ENCODE measurements around the gene RPL38. TPM values are rescaled to one million over a fixed set of nuclear protein-coding genes. Genes with fewer than 3 reads are reported as not detected.
A peak's percentile ranks its signal among the peaks of the same experiment; 100 is the strongest.

RPL38 gene
- total and polyA plus RNA-seq, 2 experiments from 2014 or later, result 286 to 5,312 TPM

DNA sequence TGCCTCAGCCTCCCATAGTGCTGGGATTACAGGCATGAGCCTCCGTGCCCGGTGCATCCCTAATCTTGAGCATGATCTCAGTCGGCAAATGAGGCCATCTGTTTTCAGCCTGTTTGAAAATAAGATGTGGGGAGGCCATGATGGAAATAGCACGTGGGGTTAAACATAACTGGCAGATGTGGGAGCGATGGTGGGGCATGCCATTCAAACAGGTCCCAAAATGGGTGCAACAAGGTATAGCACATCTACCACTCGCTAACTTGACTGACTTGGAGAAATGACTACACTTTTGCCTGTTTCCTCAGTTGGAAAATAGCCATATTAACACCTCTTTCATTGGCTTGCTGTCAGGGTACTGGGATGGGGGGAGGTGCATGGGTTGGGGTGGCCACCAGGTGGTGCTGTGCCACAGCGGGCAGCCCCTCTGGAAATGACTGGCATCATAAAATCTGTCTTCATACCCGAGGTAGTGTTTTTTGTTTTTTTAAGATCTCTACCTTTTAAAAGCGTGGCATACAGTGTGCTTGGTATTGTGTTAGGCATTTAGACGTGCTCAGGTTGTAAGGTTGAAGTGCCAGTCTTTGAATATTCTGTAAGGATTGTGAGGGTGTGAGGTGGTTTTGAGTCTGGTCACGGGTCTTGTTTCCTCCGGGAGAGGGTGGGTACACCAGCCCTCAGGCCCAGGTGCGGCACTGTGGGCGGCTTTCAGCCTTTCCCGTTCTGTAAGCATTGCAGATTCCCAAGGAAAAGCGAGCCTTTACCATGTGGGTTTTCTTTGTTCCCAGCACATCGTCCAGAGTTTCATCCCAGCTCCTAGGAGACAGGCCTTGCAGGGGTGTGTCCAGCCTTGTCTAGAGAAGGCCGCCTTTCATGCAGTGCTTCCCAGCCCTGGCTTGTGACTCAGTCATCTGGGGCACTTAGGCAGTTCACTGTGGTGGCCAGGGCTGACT lies 7.0 kb downstream of the RPL38 start:
- Mint-ChIP-seq H3K9me3 (no peaks in the 10 kb centered on the region; the same call in 2 of the 3 replicates), H3K36me3 (ENCODE audit: low read depth) (peaks cover 53% of the 10 kb centered on the region), H3K4me1 (peaks cover 58% of the 10 kb centered on the region), H3K27ac (peak overlapping the region; percentile 96), H3K27me3 (ENCODE audit: insufficient read depth, low read depth, poor library complexity) (peaks cover 54% of the 10 kb centered on the region), H3K4me3 (peak overlapping the region; percentile 53)
- Histone ChIP-seq H3K4me1 (ENCODE audit: insufficient read depth) (peaks cover 33% of the 10 kb centered on the region), H3K27ac (ENCODE audit: low read depth) (peak overlapping the region; percentile 96), H3K4me3 (peak overlapping the region; percentile 76), H3K27me3 (ENCODE audit: insufficient read depth) (peaks cover 26% of the 10 kb centered on the region), H2AFZ (no peak overlapping the region), H3K4me2 (peak overlapping the region; percentile 96), H3K79me2 (replicated peaks; ENCODE audit: insufficient read depth) (peaks cover 37% of the 10 kb centered on the region), H3F3A (replicated peaks; ENCODE audit: low read depth) (peaks cover 53% of the 10 kb centered on the region), H3K9me2 (ENCODE audit: insufficient read depth) (no peaks in the 10 kb centered on the region), H3K36me3 (ENCODE audit: insufficient read depth) (peaks cover 42% of the 10 kb centered on the region), H4K20me1 (replicated peaks; ENCODE audit: insufficient read depth) (peaks cover 39% of the 10 kb centered on the region)
- DNase-seq (ENCODE audit: low spot score) (peak; percentile 70), ATAC-seq (peak; percentile 15)
- TF ChIP-seq, protein P1, sequence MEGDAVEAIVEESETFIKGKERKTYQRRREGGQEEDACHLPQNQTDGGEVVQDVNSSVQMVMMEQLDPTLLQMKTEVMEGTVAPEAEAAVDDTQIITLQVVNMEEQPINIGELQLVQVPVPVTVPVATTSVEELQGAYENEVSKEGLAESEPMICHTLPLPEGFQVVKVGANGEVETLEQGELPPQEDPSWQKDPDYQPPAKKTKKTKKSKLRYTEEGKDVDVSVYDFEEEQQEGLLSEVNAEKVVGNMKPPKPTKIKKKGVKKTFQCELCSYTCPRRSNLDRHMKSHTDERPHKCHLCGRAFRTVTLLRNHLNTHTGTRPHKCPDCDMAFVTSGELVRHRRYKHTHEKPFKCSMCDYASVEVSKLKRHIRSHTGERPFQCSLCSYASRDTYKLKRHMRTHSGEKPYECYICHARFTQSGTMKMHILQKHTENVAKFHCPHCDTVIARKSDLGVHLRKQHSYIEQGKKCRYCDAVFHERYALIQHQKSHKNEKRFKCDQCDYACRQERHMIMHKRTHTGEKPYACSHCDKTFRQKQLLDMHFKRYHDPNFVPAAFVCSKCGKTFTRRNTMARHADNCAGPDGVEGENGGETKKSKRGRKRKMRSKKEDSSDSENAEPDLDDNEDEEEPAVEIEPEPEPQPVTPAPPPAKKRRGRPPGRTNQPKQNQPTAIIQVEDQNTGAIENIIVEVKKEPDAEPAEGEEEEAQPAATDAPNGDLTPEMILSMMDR (conservative IDR thresholded peaks at IDR 0.05; ENCODE audit: low read depth in 2 of 2), result peak; percentile 91 to 98
- TF ChIP-seq POLR2AphosphoS5 (IDR thresholded peaks at IDR 0.05; ENCODE audit: low read depth), result peak; percentile 46
- TF ChIP-seq ZNF114 (CRISPR knock-in tag; IDR thresholded peaks at IDR 0.05), result no peak

DNA sequence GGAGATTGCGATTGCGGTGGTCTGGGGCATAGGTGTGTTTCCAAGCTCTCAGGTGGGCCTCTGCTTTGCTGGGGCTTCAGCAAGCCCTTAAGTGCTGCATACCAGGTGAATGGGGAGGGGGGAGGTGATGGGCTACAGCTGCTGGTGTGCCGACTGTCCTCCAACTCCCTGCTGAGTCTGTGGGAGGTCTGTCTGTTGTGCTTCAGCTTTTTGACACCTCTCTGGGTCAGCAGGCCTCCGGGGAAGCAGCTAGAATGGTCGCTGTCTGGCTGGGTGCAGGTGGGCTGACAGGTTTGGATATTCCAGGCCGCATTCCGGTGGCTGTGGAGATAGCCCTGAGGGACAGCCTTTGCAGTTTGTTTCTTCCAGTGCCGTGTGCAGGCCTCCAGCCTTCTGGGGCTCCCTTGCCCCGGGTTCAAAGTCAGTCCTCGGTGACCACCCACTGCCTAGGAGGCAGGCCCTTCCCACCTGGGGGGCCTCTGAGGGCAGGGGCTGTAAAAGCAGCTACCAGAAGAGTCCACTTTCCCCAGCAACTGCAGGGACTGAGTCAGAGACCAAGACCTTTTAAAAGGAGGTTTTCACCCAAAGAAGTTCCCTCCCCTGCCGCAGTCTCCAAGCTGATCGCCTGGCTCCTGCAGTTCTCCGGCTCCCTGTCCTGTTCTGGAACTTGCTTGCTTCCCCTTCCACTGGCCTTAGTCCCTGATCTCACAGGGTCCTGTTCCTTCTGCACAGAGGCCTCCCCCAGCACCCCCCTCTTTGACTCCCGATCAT lies 7.8 kb downstream of the RPL38 start:
- Histone ChIP-seq H3F3A (replicated peaks; ENCODE audit: low read depth) (peaks cover 46% of the 10 kb centered on the region), H2AFZ (no peak overlapping the region), H3K36me3 (ENCODE audit: insufficient read depth) (peaks cover 33% of the 10 kb centered on the region), H3K27me3 (ENCODE audit: insufficient read depth) (peaks cover 26% of the 10 kb centered on the region), H3K9me2 (ENCODE audit: insufficient read depth) (no peaks in the 10 kb centered on the region), H3K4me3 (peak overlapping the region; percentile 76), H3K79me2 (replicated peaks; ENCODE audit: insufficient read depth) (peaks cover 28% of the 10 kb centered on the region), H3K4me2 (peak overlapping the region; percentile 96), H3K27ac (ENCODE audit: low read depth) (peak overlapping the region; percentile 96), H4K20me1 (replicated peaks; ENCODE audit: insufficient read depth) (peaks cover 31% of the 10 kb centered on the region), H3K4me1 (ENCODE audit: insufficient read depth) (peaks cover 25% of the 10 kb centered on the region)
- H3K4me1 Mint-ChIP-seq, result peaks cover 55% of the 10 kb centered on the region
- peak overlapping the region; percentile 79 for H3K4me3 Mint-ChIP-seq
- TF ChIP-seq, protein P2, sequence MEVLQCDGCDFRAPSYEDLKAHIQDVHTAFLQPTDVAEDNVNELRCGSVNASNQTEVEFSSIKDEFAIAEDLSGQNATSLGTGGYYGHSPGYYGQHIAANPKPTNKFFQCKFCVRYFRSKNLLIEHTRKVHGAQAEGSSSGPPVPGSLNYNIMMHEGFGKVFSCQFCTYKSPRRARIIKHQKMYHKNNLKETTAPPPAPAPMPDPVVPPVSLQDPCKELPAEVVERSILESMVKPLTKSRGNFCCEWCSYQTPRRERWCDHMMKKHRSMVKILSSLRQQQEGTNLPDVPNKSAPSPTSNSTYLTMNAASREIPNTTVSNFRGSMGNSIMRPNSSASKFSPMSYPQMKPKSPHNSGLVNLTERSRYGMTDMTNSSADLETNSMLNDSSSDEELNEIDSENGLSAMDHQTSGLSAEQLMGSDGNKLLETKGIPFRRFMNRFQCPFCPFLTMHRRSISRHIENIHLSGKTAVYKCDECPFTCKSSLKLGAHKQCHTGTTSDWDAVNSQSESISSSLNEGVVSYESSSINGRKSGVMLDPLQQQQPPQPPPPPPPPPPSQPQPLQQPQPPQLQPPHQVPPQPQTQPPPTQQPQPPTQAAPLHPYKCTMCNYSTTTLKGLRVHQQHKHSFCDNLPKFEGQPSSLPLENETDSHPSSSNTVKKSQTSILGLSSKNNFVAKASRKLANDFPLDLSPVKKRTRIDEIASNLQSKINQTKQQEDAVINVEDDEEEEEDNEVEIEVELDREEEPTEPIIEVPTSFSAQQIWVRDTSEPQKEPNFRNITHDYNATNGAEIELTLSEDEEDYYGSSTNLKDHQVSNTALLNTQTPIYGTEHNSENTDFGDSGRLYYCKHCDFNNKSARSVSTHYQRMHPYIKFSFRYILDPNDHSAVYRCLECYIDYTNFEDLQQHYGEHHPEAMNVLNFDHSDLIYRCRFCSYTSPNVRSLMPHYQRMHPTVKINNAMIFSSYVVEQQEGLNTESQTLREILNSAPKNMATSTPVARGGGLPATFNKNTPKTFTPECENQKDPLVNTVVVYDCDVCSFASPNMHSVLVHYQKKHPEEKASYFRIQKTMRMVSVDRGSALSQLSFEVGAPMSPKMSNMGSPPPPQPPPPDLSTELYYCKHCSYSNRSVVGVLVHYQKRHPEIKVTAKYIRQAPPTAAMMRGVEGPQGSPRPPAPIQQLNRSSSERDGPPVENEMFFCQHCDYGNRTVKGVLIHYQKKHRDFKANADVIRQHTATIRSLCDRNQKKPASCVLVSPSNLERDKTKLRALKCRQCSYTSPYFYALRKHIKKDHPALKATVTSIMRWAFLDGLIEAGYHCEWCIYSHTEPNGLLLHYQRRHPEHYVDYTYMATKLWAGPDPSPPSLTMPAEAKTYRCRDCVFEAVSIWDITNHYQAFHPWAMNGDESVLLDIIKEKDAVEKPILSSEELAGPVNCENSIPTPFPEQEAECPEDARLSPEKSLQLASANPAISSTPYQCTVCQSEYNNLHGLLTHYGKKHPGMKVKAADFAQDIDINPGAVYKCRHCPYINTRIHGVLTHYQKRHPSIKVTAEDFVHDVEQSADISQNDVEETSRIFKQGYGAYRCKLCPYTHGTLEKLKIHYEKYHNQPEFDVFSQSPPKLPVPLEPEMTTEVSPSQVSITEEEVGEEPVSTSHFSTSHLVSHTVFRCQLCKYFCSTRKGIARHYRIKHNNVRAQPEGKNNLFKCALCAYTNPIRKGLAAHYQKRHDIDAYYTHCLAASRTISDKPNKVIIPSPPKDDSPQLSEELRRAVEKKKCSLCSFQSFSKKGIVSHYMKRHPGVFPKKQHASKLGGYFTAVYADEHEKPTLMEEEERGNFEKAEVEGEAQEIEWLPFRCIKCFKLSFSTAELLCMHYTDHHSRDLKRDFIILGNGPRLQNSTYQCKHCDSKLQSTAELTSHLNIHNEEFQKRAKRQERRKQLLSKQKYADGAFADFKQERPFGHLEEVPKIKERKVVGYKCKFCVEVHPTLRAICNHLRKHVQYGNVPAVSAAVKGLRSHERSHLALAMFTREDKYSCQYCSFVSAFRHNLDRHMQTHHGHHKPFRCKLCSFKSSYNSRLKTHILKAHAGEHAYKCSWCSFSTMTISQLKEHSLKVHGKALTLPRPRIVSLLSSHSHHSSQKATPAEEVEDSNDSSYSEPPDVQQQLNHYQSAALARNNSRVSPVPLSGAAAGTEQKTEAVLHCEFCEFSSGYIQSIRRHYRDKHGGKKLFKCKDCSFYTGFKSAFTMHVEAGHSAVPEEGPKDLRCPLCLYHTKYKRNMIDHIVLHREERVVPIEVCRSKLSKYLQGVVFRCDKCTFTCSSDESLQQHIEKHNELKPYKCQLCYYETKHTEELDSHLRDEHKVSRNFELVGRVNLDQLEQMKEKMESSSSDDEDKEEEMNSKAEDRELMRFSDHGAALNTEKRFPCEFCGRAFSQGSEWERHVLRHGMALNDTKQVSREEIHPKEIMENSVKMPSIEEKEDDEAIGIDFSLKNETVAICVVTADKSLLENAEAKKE (CRISPR knock-in tag; IDR thresholded peaks at IDR 0.05), result no peak
- TF ChIP-seq POLR2AphosphoS5 (IDR thresholded peaks at IDR 0.05; ENCODE audit: low read depth) (no peak), ZNF114 (CRISPR knock-in tag; IDR thresholded peaks at IDR 0.05) (no peak)
- H3K27me3 Mint-ChIP-seq (ENCODE audit: insufficient read depth, low read depth, poor library complexity), result peaks cover 54% of the 10 kb centered on the region
- H3K9me3 Mint-ChIP-seq, result no peaks in the 10 kb centered on the region; the same call in 2 of the 3 replicates
- ATAC-seq (peak; percentile 17), DNase-seq (ENCODE audit: low spot score) (peak; percentile 76)
- peak overlapping the region; percentile 96 for H3K27ac Mint-ChIP-seq
- peaks cover 44% of the 10 kb centered on the region for H3K36me3 Mint-ChIP-seq (ENCODE audit: low read depth)

Data from GM23338 (cell line).